GM10248 (cell line): ENCODE results near the gene MLPH.

Experiments
- CTCF ChIA-PET: fragments of 300-600 bp; sonication (Branson Sonifier 250); formaldehyde crosslinking; extraction: SDS; loops from one replicate; lab custom pipeline; 2021; ENCODE audit warnings: antibody characterized with exemption; lab: Yijun Ruan, JAX
- POLR2A ChIA-PET: fragments of 350-650 bp; sonication (Branson Sonifier 250); formaldehyde crosslinking; extraction: SDS; loops from one replicate; lab custom pipeline; 2020; ENCODE audit warnings: antibody characterized with exemption; lab: Yijun Ruan, JAX
- DNase-seq: peaks from one replicate; pipeline ENCODE4 v3.0.0; 2012; ENCODE audit errors: extremely low spot score
- TF ChIP-seq, protein P1 (sequence below): IDR thresholded peaks from 2 replicates; pipeline ENCODE4 v1.5.1; 2012; ENCODE audit warnings: mild to moderate bottlenecking, low read depth; ENCODE audit errors: extremely low read depth, missing control alignments, control extremely low read depth

The MLPH gene

GRCh38 chr2:237517990-237518389 lies 30.9 kb downstream of the MLPH start:
- TF ChIP-seq, protein P1, sequence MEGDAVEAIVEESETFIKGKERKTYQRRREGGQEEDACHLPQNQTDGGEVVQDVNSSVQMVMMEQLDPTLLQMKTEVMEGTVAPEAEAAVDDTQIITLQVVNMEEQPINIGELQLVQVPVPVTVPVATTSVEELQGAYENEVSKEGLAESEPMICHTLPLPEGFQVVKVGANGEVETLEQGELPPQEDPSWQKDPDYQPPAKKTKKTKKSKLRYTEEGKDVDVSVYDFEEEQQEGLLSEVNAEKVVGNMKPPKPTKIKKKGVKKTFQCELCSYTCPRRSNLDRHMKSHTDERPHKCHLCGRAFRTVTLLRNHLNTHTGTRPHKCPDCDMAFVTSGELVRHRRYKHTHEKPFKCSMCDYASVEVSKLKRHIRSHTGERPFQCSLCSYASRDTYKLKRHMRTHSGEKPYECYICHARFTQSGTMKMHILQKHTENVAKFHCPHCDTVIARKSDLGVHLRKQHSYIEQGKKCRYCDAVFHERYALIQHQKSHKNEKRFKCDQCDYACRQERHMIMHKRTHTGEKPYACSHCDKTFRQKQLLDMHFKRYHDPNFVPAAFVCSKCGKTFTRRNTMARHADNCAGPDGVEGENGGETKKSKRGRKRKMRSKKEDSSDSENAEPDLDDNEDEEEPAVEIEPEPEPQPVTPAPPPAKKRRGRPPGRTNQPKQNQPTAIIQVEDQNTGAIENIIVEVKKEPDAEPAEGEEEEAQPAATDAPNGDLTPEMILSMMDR = no peak
- ChIA-PET POLR2A (no interaction called here), CTCF (interaction anchor here (3.3 kb wide), 1 partner anchor 53 kb away, joined by 17 read pairs; no protein-coding TSS in a partner anchor)
- DNase-seq = no peak

GRCh38 chr2:237519506-237520245 lies 32.6 kb downstream of the MLPH start:
- ChIA-PET POLR2A (no interaction called here), CTCF (interaction anchor here (0.6 to 3.3 kb wide), 2 partner anchors 11 to 52 kb away, joined by 3 to 17 read pairs; no protein-coding TSS in a partner anchor)
- TF ChIP-seq, protein P1 = no peak
- no peak for DNase-seq

DNA sequence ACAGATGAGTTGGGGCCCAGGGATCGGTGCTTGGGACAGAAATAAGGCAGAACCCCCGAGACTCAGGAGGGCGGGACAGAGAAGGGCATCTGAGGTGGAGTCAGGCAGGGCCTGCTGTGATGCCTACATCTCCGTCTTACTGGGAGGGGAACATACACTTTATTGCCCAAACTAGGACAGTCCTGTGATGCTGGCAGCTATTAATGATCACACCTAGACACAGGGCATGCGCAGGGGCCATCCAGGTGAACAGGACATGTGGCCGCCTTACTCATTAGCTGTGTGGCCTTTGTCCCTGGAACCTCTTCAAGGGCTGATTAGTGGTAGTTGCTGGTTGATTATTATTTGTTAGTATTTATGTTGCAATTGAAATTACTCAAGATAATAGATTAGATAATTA lies 33.2 kb downstream of the MLPH start:
- TF ChIP-seq, protein P1 = no peak
- CTCF ChIA-PET = interaction anchor here (1.5 to 3.3 kb wide), 3 partner anchors 8 to 51 kb away, joined by 4 to 17 read pairs (median 12); no protein-coding TSS in a partner anchor
- POLR2A ChIA-PET = no interaction called here
- DNase-seq = no peak

DNA sequence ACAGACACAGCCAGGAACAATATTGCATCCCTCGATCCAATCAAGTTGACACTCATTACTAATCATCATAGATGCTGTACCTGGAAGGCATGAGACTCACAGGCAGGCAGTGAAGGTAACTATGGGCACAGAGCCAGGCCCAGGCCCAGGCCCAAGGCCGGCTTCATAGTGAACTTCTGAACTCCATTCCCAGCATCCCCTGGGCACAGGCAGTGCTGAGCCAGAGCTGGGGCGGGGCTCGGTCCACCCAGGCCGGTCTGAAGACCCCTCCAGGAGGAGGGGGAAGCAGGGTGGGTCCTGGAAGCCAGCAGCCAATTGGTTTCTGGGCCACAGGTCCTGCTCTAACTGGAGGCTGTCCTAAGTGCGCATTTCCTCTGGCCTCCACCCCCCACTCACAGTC lies 37.6 kb downstream of the MLPH start:
- CTCF ChIA-PET = interaction anchor here (1.7 kb wide), 1 partner anchor 12 kb away, joined by 7 read pairs; no protein-coding TSS in a partner anchor
- no peak for DNase-seq
- POLR2A ChIA-PET = no interaction called here
- TF ChIP-seq, protein P1 = no peak

- DNase-seq = no peak
- POLR2A ChIA-PET = no interaction called here
- CTCF ChIA-PET = interaction anchor here (1.0 to 1.7 kb wide), 2 partner anchors 13 to 46 kb away, joined by 4 to 7 read pairs; no protein-coding TSS in a partner anchor
- TF ChIP-seq, protein P1 = no peak
Observed at GRCh38 chr2:237525559-237526157, 38.6 kb downstream of the MLPH start.

GRCh38 chr2:237527233-237527632 lies 40.2 kb downstream of the MLPH start:
- ChIA-PET CTCF (interaction anchor here (1.0 kb wide), 1 partner anchor 14 kb away, joined by 3 read pairs; no protein-coding TSS in a partner anchor), POLR2A (no interaction called here)
- no peak for DNase-seq
- TF ChIP-seq, protein P1 = no peak
